ENCODE results near the gene ST6GAL1. TPM values are rescaled to one million over a fixed set of nuclear protein-coding genes. Genes with fewer than 3 reads are reported as not detected.

ST6GAL1 gene
- total and polyA plus RNA-seq, 2 of the 8 experiments (the other 6 are each of a cell fraction or from before 2014, with no cell fraction given), result 62.8 to 80.9 TPM

DNA sequence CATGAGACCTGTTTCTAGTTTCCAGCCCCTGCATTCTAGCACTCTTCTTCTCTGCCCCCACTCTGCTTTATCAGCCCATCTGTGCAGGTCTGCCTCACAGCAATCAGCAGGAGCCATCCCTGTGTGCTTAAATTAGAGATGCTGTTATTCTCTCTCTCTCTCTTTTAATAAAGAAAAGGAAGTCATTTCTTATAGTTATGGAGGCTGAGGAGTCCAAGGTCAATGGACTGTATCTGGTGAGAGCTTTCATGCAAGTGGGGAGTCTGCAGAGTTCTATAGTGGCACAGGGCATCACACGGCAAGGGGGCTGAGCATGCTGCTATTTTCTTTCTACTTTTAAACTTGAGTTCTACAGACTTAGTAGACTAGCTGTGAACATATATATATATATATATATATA is 4.5 kb upstream of the ST6GAL1 start:
- H3K27me3 ChIP-seq (replicated peaks in 1 of 4; ENCODE audit: control insufficient read depth in 3 of 4, extremely low read depth in 1 of 4, insufficient read depth in 3 of 4, low read length in 3 of 4), result peaks cover 0 to 6% (median 0%) of the 10 kb centered on the region in 4 experiments; a peak in 2 of 7 replicates
- no peak overlapping the region for H3K27ac ChIP-seq (ENCODE audit: low read depth, low read length)
- H3K23me2 ChIP-seq (ENCODE audit: low read depth, low read length), result peaks cover 9% of the 10 kb centered on the region
- no peak overlapping the region for H3K14ac ChIP-seq (ENCODE audit: insufficient read length)
- no peak overlapping the region for H2BK12ac ChIP-seq (ENCODE audit: low read depth, low read length)
- H3K56ac ChIP-seq (replicated peaks; ENCODE audit: insufficient read length, low read depth, low read length), result no peak overlapping the region
- no peaks in the 10 kb centered on the region for H3K79me2 ChIP-seq (ENCODE audit: control insufficient read depth in 1 of 2, insufficient read depth in 2 of 2, low read length in 2 of 2)
- no peak overlapping the region for H3K4ac ChIP-seq (replicated peaks; ENCODE audit: insufficient read length, low read depth, low read length)
- H3K4me3 ChIP-seq (ENCODE audit: extremely low read depth in 1 of 4, insufficient read depth in 2 of 4, low read depth in 3 of 4, low read length in 4 of 4), result no peak overlapping the region
- no peak overlapping the region for H2BK120ac ChIP-seq (replicated peaks; ENCODE audit: low read depth, low read length)
- no peak overlapping the region for H3K23ac ChIP-seq (ENCODE audit: insufficient read length)
- no peaks in the 10 kb centered on the region for H3K9me3 ChIP-seq (ENCODE audit: insufficient read depth in 2 of 2, low read depth in 1 of 2, low read length in 1 of 2)
- no peak overlapping the region for H4K91ac ChIP-seq (replicated peaks; ENCODE audit: insufficient read length, low read length)
- H3K36me3 ChIP-seq (ENCODE audit: control insufficient read depth in 2 of 4, insufficient read depth in 4 of 4, low read length in 3 of 4), result no peaks in the 10 kb centered on the region
- H2BK5ac ChIP-seq (ENCODE audit: low read depth, low read length), result no peak overlapping the region
- H4K5ac ChIP-seq (ENCODE audit: insufficient read length, low read depth, low read length), result no peak overlapping the region
- H3K4me2 ChIP-seq (ENCODE audit: insufficient read depth in 1 of 2, low read depth in 2 of 2, low read length in 2 of 2), result no peak overlapping the region
- H4K20me1 ChIP-seq (replicated peaks in 1 of 2; ENCODE audit: control insufficient read depth in 1 of 2, insufficient read depth in 2 of 2, low read length in 2 of 2), result no peaks in the 10 kb centered on the region
- H4K8ac ChIP-seq (ENCODE audit: extremely low read depth, insufficient read depth, low read length), result no peak overlapping the region
- H2BK15ac ChIP-seq (ENCODE audit: low read length), result no peak overlapping the region
- TF ChIP-seq, protein P1, sequence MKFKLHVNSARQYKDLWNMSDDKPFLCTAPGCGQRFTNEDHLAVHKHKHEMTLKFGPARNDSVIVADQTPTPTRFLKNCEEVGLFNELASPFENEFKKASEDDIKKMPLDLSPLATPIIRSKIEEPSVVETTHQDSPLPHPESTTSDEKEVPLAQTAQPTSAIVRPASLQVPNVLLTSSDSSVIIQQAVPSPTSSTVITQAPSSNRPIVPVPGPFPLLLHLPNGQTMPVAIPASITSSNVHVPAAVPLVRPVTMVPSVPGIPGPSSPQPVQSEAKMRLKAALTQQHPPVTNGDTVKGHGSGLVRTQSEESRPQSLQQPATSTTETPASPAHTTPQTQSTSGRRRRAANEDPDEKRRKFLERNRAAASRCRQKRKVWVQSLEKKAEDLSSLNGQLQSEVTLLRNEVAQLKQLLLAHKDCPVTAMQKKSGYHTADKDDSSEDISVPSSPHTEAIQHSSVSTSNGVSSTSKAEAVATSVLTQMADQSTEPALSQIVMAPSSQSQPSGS (IDR thresholded peaks at IDR 0.05; ENCODE audit: low read length), result no peak
- TF ChIP-seq CHD2 (IDR thresholded peaks at IDR 0.05; ENCODE audit: low read length) (no peak), KDM5A (IDR thresholded peaks at IDR 0.05; ENCODE audit: low read length) (no peak), ASH2L (IDR thresholded peaks at IDR 0.05; ENCODE audit: low read length) (no peak), PHF8 (conservative IDR thresholded peaks at IDR 0.05; ENCODE audit: low read depth, low read length) (no peak), CTCF (IDR thresholded peaks at IDR 0.05; ENCODE audit: control extremely low read depth in 1 of 3, insufficient read depth in 1 of 3, low read depth in 1 of 3, low read length in 3 of 3) (no peak), MAFK (IDR thresholded peaks at IDR 0.05; ENCODE audit: low read depth, low read length) (no peak), ZNF274 (IDR thresholded peaks at IDR 0.05; ENCODE audit: borderline replicate concordance, extremely low read depth, low read length) (no peak), TCF12 (IDR thresholded peaks at IDR 0.05; ENCODE audit: low read depth, low read length) (no peak)
- H3K18ac ChIP-seq (ENCODE audit: extremely low read depth, low read length), result no peak overlapping the region
- H3K79me1 ChIP-seq (ENCODE audit: low read depth, low read length), result no peaks in the 10 kb centered on the region
- no peak overlapping the region for H2AK5ac ChIP-seq (ENCODE audit: low read depth, low read length)
- FAIRE-seq, result no peak
- DNase-seq (ENCODE audit: low read depth in 1 of 2, low spot score in 2 of 2), result no peak
- ChIA-PET CTCF (ENCODE audit: partially characterized antibody) (interaction anchor here (0.7 kb wide), 2 partner anchors 213 to 334 kb away, joined by 3 read pairs; no protein-coding TSS in a partner anchor), POLR2A (ENCODE audit: partially characterized antibody) (no interaction called here)
- no peak overlapping the region for H3K9ac ChIP-seq (replicated peaks in 1 of 4; ENCODE audit: extremely low read depth in 1 of 4, low read depth in 3 of 4, low read length in 3 of 4)
- no peak overlapping the region for H2AFZ ChIP-seq (ENCODE audit: low read length)
- H2BK20ac ChIP-seq (ENCODE audit: low read length), result no peak overlapping the region
- H3K4me1 ChIP-seq (replicated peaks in 1 of 4; ENCODE audit: control insufficient read depth in 3 of 4, insufficient read depth in 4 of 4, low read length in 3 of 4), result peaks cover 5 to 9% (median 7%) of the 10 kb centered on the region in 4 experiments; a peak in 5 of 7 replicates
- 92% methylated on average over 1 of the region's 1 CpG; no CpG with 5 or more reads in 1 of the 2 experiments for WGBS, 2 experiments (ENCODE audit: extremely low coverage in 1 of 2, insufficient coverage in 1 of 2, insufficient read length in 1 of 2, insufficient replicate concordance in 2 of 2, low coverage in 1 of 2, low lambda C conversion rate in 2 of 2, missing lambda C conversion rate in 1 of 2)

All from H1 (cell line).